Calu3 (cell line): ENCODE data around the gene FBXO38. TPM values are rescaled to one million over a fixed set of nuclear protein-coding genes. Genes with fewer than 3 reads are reported as not detected.
A peak's percentile ranks its signal among the peaks of the same experiment; 100 is the strongest.

Experiments
- BruUV-seq: library from RNA; stranded (reverse); fragments of 400-500 nt; replicated peaks from 2 replicates; lab custom pipeline; 2021; lab: Mats Ljungman, UMichigan
- CTCF ChIA-PET: fragments of 300-600 bp; sonication (Branson Sonifier 250); formaldehyde crosslinking; loops from one replicate; lab custom pipeline; 2022; ENCODE audit warnings: antibody characterized with exemption; lab: Charles Lee
- DNase-seq: peaks from one replicate; pipeline ENCODE4 v3.0.0; 2022
- H3K27ac Mint-ChIP-seq: one replicate; pipeline ENCODE4 v1.8.0; 2022; ENCODE audit warnings: mixed read lengths; ENCODE audit not compliant: unreplicated experiment
- H3K27me3 Mint-ChIP-seq: one replicate; pipeline ENCODE4 v1.8.0; 2022; ENCODE audit warnings: mixed read lengths; ENCODE audit not compliant: unreplicated experiment
- H3K36me3 Mint-ChIP-seq: one replicate; pipeline ENCODE4 v1.8.0; 2022; ENCODE audit warnings: mild to moderate bottlenecking, moderate library complexity, mixed read lengths; ENCODE audit not compliant: insufficient read depth, unreplicated experiment
- H3K4me1 Mint-ChIP-seq: one replicate; pipeline ENCODE4 v1.8.0; 2022; ENCODE audit warnings: mild to moderate bottlenecking, low read depth, mixed read lengths; ENCODE audit not compliant: unreplicated experiment
- H3K4me3 Mint-ChIP-seq: one replicate; pipeline ENCODE4 v1.8.0; 2022; ENCODE audit warnings: mild to moderate bottlenecking, low read depth, moderate library complexity, mixed read lengths; ENCODE audit not compliant: unreplicated experiment
- H3K9me3 Mint-ChIP-seq: one replicate; pipeline ENCODE4 v1.8.0; 2022; ENCODE audit warnings: low read depth, mixed read lengths; ENCODE audit not compliant: unreplicated experiment
- intact Hi-C: fragments of 100-400 bp; cut with micrococcal nuclease; formaldehyde crosslinking; loops from one replicate; pipeline ENCODE4 v1.10.0; 2022; ENCODE audit not compliant: unreplicated experiment
- total RNA-seq: library from RNA; stranded (reverse); gene quantifications from 2 replicates; pipeline ENCODE4 v1.2.3, GENCODE V29; 2022
- TF ChIP-seq, protein P1 (sequence below): fragments of 200-600 bp; IDR thresholded peaks from one replicate; pipeline ENCODE4 v1.8.0; 2022; ENCODE audit warnings: antibody characterized with exemption; ENCODE audit not compliant: unreplicated experiment

FBXO38 gene
- total RNA-seq, 1 experiment from 2014 or later = 59.2 TPM

GRCh38 chr5:148384380-148384737 is 601 bp downstream of the FBXO38 start:
- Mint-ChIP-seq H3K9me3 (no peaks in the 10 kb centered on the region), H3K4me3 (peak overlapping the region; percentile 84), H3K27me3 (no peaks in the 10 kb centered on the region), H3K4me1 (peaks cover 24% of the 10 kb centered on the region), H3K27ac (peak overlapping the region; percentile 90), H3K36me3 (peaks cover 22% of the 10 kb centered on the region)
- peak; percentile 6 for DNase-seq
- TF ChIP-seq, protein P1, sequence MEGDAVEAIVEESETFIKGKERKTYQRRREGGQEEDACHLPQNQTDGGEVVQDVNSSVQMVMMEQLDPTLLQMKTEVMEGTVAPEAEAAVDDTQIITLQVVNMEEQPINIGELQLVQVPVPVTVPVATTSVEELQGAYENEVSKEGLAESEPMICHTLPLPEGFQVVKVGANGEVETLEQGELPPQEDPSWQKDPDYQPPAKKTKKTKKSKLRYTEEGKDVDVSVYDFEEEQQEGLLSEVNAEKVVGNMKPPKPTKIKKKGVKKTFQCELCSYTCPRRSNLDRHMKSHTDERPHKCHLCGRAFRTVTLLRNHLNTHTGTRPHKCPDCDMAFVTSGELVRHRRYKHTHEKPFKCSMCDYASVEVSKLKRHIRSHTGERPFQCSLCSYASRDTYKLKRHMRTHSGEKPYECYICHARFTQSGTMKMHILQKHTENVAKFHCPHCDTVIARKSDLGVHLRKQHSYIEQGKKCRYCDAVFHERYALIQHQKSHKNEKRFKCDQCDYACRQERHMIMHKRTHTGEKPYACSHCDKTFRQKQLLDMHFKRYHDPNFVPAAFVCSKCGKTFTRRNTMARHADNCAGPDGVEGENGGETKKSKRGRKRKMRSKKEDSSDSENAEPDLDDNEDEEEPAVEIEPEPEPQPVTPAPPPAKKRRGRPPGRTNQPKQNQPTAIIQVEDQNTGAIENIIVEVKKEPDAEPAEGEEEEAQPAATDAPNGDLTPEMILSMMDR = no peak
- intact Hi-C loops = no loop called here
- TSS peak; percentile 55 for BruUV-seq
- CTCF ChIA-PET = interaction anchor here (0.6 to 0.7 kb wide), 2 partner anchors 45 to 69 kb away, joined by 3 read pairs; no protein-coding TSS in a partner anchor

- peak overlapping the region; percentile 90 for H3K27ac Mint-ChIP-seq
- no peaks in the 10 kb centered on the region for H3K27me3 Mint-ChIP-seq
- peaks cover 24% of the 10 kb centered on the region for H3K4me1 Mint-ChIP-seq
- no TSS peak for BruUV-seq
- DNase-seq = no peak
- peak overlapping the region; percentile 84 for H3K4me3 Mint-ChIP-seq
- peaks cover 22% of the 10 kb centered on the region for H3K36me3 Mint-ChIP-seq
- H3K9me3 Mint-ChIP-seq = no peaks in the 10 kb centered on the region
- intact Hi-C loops = no loop called here
- CTCF ChIA-PET = interaction anchor here (0.7 kb wide), 1 partner anchor 45 kb away, joined by 3 read pairs; no protein-coding TSS in a partner anchor
- TF ChIP-seq, protein P1 = no peak
Measured at GRCh38 chr5:148385094-148385493, 1.3 kb downstream of the FBXO38 start.

DNA sequence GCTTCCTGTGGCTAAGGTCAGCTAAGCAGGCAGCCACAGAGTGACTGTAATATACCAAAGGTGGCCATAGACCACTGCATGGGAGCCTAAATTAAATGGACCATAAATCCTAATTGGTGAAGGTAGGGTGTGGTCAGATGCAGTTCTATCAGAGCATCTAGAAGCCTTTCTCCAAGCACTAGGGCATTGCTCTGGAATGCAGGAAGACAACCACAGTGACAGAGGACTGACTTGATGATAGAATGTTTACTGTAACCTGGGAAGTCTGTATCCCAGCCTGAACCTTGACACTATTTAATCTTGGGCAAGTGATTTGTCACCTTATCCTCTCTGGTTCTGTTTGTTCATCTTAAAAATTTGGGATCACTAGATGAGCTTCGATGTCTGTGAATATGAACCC is 2.3 kb downstream of the FBXO38 start:
- intact Hi-C loops = no loop called here
- Mint-ChIP-seq H3K36me3 (peaks cover 22% of the 10 kb centered on the region), H3K4me1 (peaks cover 26% of the 10 kb centered on the region), H3K27me3 (no peaks in the 10 kb centered on the region), H3K27ac (no peak overlapping the region), H3K4me3 (no peak overlapping the region), H3K9me3 (no peaks in the 10 kb centered on the region)
- DNase-seq = no peak
- CTCF ChIA-PET = no interaction called here
- no TSS peak for BruUV-seq
- TF ChIP-seq, protein P1 = no peak

DNA sequence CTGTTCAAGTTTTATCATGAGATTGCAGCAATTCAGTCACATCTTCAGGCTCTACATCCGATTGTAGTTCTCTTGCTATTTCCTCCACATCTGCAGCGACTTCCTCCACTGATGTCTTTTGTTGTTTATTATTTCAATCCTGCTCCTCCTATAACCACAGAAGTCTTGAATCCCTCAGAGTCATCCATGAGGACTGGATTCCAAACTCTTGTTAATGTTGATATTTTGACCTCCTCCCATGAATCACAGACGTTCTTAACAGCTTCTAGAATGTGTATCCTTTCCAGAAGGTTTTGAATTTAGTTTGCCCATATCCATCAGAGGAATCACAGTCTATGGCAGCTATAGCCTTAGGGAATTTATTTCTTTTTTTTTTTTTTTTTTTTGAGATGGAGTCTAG is 3.6 kb downstream of the FBXO38 start:
- H3K4me1 Mint-ChIP-seq = peaks cover 29% of the 10 kb centered on the region

More for the DNA sequence above, 3.6 kb downstream of the FBXO38 start:
- Mint-ChIP-seq H3K9me3 (no peaks in the 10 kb centered on the region), H3K36me3 (peaks cover 22% of the 10 kb centered on the region), H3K27me3 (no peaks in the 10 kb centered on the region), H3K27ac (no peak overlapping the region), H3K4me3 (no peak overlapping the region)
- no TSS peak for BruUV-seq
- intact Hi-C loops = no loop called here
- TF ChIP-seq, protein P1 = no peak
- CTCF ChIA-PET = interaction anchor here (0.6 to 0.7 kb wide), 2 partner anchors 50 to 403 kb away, joined by 3 to 8 read pairs; no protein-coding TSS in a partner anchor
- no peak for DNase-seq
